ENCODE measurements around the gene DOCK2.

- no peak for TF ChIP-seq CTCF (IDR thresholded peaks at IDR 0.05)
- TF ChIP-seq POLR2A (IDR thresholded peaks at IDR 0.05), result no peak
Measured at GRCh38 chr5:169920474-169920873, 283.4 kb downstream of the DOCK2 start.

Data from lower leg skin (tissue), 3 donors.